ENCODE results near the gene RASD1.
"Not testable (repeated sequence)": the region's sequence is repeated elsewhere in the genome, so short reads cannot be mapped to it uniquely, and the experiment has no call there.

Gene RASD1

GRCh38 chr17:17457680-17458079 is 38.5 kb downstream of the RASD1 start:
- no peak overlapping the region for H3K9ac ChIP-seq (ENCODE audit: low read length)
- H4K20me1 ChIP-seq (ENCODE audit: insufficient read depth, low read length) = no peaks in the 10 kb centered on the region
- H3K9me2 ChIP-seq (replicated peaks; ENCODE audit: insufficient read depth, low read length) = no peaks in the 10 kb centered on the region
- H3K79me2 ChIP-seq (ENCODE audit: low read length) = no peaks in the 10 kb centered on the region
- no peak overlapping the region for H2AFZ ChIP-seq (ENCODE audit: low read length)
- no peaks in the 10 kb centered on the region for H3K9me3 ChIP-seq (replicated peaks; ENCODE audit: insufficient read depth, low read length)
- H3K27me3 ChIP-seq (replicated peaks; ENCODE audit: insufficient read depth, low read length) = no peaks in the 10 kb centered on the region; the same call in 1 of the 2 replicates
- H3K4me1 ChIP-seq (ENCODE audit: low read length) = no peaks in the 10 kb centered on the region
- H3K4me2 ChIP-seq (ENCODE audit: low read depth, low read length) = no peak overlapping the region
- no peak for DNase-seq
- H3K4me3 ChIP-seq (ENCODE audit: low read length) = no peak overlapping the region
- no peak for TF ChIP-seq CTCF (IDR thresholded peaks at IDR 0.05; ENCODE audit: low read length)
- no peak for TF ChIP-seq EZH2phosphoT487 (IDR thresholded peaks at IDR 0.05; ENCODE audit: low read length)
- TF ChIP-seq EZH2 (optimal IDR thresholded peaks at IDR 0.05; ENCODE audit: low read depth, low read length) = no peak
- no peak overlapping the region for H3K27ac ChIP-seq (ENCODE audit: low read length)
- H3F3A ChIP-seq (ENCODE audit: insufficient read depth, low read length) = no peaks in the 10 kb centered on the region
- no peaks in the 10 kb centered on the region for H3K36me3 ChIP-seq (replicated peaks; ENCODE audit: insufficient read depth, low read length)

GRCh38 chr17:17456251-17456650 is 39.9 kb downstream of the RASD1 start:
- Histone ChIP-seq H3K4me3 (ENCODE audit: low read length) (no peak overlapping the region), H3K27ac (ENCODE audit: low read length) (no peak overlapping the region), H3F3A (ENCODE audit: insufficient read depth, low read length) (no peaks in the 10 kb centered on the region), H3K4me1 (ENCODE audit: low read length) (no peaks in the 10 kb centered on the region), H3K36me3 (replicated peaks; ENCODE audit: insufficient read depth, low read length) (no peaks in the 10 kb centered on the region), H4K20me1 (ENCODE audit: insufficient read depth, low read length) (no peaks in the 10 kb centered on the region), H3K9me2 (replicated peaks; ENCODE audit: insufficient read depth, low read length) (no peaks in the 10 kb centered on the region), H3K9me3 (replicated peaks; ENCODE audit: insufficient read depth, low read length) (no peaks in the 10 kb centered on the region), H3K27me3 (replicated peaks; ENCODE audit: insufficient read depth, low read length) (no peaks in the 10 kb centered on the region; the same call in 1 of the 2 replicates), H3K9ac (ENCODE audit: low read length) (no peak overlapping the region), H3K79me2 (ENCODE audit: low read length) (no peaks in the 10 kb centered on the region), H3K4me2 (ENCODE audit: low read depth, low read length) (no peak overlapping the region), H2AFZ (ENCODE audit: low read length) (no peak overlapping the region)
- DNase-seq = no peak
- TF ChIP-seq CTCF (IDR thresholded peaks at IDR 0.05; ENCODE audit: low read length) = no peak
- TF ChIP-seq EZH2phosphoT487 (IDR thresholded peaks at IDR 0.05; ENCODE audit: low read length) = no peak
- TF ChIP-seq EZH2 (optimal IDR thresholded peaks at IDR 0.05; ENCODE audit: low read depth, low read length) = no peak

GRCh38 chr17:17455173-17455572 is 41.0 kb downstream of the RASD1 start:
- no peaks in the 10 kb centered on the region for H4K20me1 ChIP-seq (ENCODE audit: insufficient read depth, low read length)
- H3K9ac ChIP-seq (ENCODE audit: low read length) = no peak overlapping the region

GRCh38 chr17:17454700-17455099 is 41.5 kb downstream of the RASD1 start:
- not testable (repeated sequence) for H3K79me2 ChIP-seq (ENCODE audit: low read length); H3F3A ChIP-seq (ENCODE audit: insufficient read depth, low read length); H3K36me3 ChIP-seq (replicated peaks; ENCODE audit: insufficient read depth, low read length); H3K4me3 ChIP-seq (ENCODE audit: low read length); H3K4me1 ChIP-seq (ENCODE audit: low read length); H3K9ac ChIP-seq (ENCODE audit: low read length); H3K4me2 ChIP-seq (ENCODE audit: low read depth, low read length); H3K27ac ChIP-seq (ENCODE audit: low read length); H2AFZ ChIP-seq (ENCODE audit: low read length); DNase-seq; H3K9me2 ChIP-seq (replicated peaks; ENCODE audit: insufficient read depth, low read length); H3K27me3 ChIP-seq (replicated peaks; ENCODE audit: insufficient read depth, low read length); H3K9me3 ChIP-seq (replicated peaks; ENCODE audit: insufficient read depth, low read length); H4K20me1 ChIP-seq (ENCODE audit: insufficient read depth, low read length)

More at GRCh38 chr17:17455173-17455572, 41.0 kb downstream of the RASD1 start:
- Histone ChIP-seq H3K36me3 (replicated peaks; ENCODE audit: insufficient read depth, low read length) (no peaks in the 10 kb centered on the region), H3K9me2 (replicated peaks; ENCODE audit: insufficient read depth, low read length) (no peaks in the 10 kb centered on the region), H3K4me2 (ENCODE audit: low read depth, low read length) (no peak overlapping the region), H2AFZ (ENCODE audit: low read length) (no peak overlapping the region), H3K4me3 (ENCODE audit: low read length) (no peak overlapping the region), H3K9me3 (replicated peaks; ENCODE audit: insufficient read depth, low read length) (no peaks in the 10 kb centered on the region), H3F3A (ENCODE audit: insufficient read depth, low read length) (no peaks in the 10 kb centered on the region), H3K79me2 (ENCODE audit: low read length) (no peaks in the 10 kb centered on the region), H3K27me3 (replicated peaks; ENCODE audit: insufficient read depth, low read length) (no peaks in the 10 kb centered on the region; the same call in 1 of the 2 replicates), H3K4me1 (ENCODE audit: low read length) (no peaks in the 10 kb centered on the region), H3K27ac (ENCODE audit: low read length) (no peak overlapping the region)
- TF ChIP-seq CTCF (IDR thresholded peaks at IDR 0.05; ENCODE audit: low read length) (no peak), EZH2 (optimal IDR thresholded peaks at IDR 0.05; ENCODE audit: low read depth, low read length) (no peak), EZH2phosphoT487 (IDR thresholded peaks at IDR 0.05; ENCODE audit: low read length) (no peak)
- DNase-seq = no peak

Measured in MM.1S (cell line).